Endothelial cell of umbilical vein (primary cell): ENCODE data around the gene TNFRSF4. TPM values are rescaled to one million over a fixed set of nuclear protein-coding genes. Genes with fewer than 3 reads are reported as not detected.

Source experiments
- BruUV-seq: library from RNA; stranded (reverse); fragments of 400-500 nt; replicated peaks from 2 replicates; lab custom pipeline; 2021; lab: Mats Ljungman, UMichigan
- CTCF ChIA-PET: fragments of 300-600, 350-600 bp; sonication (Branson Sonifier 250); formaldehyde crosslinking; loops from one replicate; lab custom pipeline; 2021; ENCODE audit warnings: antibody characterized with exemption, inconsistent platforms; lab: Charles Lee
- POLR2A ChIA-PET: fragments of 300-600, 350-600 bp; sonication (Branson Sonifier 250); formaldehyde crosslinking; loops from one replicate; lab custom pipeline; 2021; ENCODE audit warnings: antibody characterized with exemption, inconsistent platforms; lab: Charles Lee
- DNase-seq: peaks from one replicate; pipeline ENCODE4 v3.0.0-alpha.2; 2011; ENCODE audit warnings: low read depth, low spot score
- FAIRE-seq: peaks from 2 replicates; lab custom pipeline; 2011; peaks lifted over from hg19 to GRCh38; lab: Jason Lieb, UNC
- H2AFZ ChIP-seq: 2 replicates; pipeline ENCODE4 v1.6.0; 2012; ENCODE audit warnings: low read depth, low read length, control low read depth, inconsistent platforms
- H3K27ac ChIP-seq: 2 replicates; pipeline ENCODE4 v1.5.1; 2011; ENCODE audit warnings: low read depth, mild to moderate bottlenecking, control low read depth, low read length, moderate library complexity; ENCODE audit not compliant: insufficient read depth
- H3K27me3 ChIP-seq, 2 experiments: 2 replicates each; pipeline versions ENCODE4 v1.6.0 to v1.6.1; 2011; ENCODE audit warnings: low read length in 2 of 2, mixed read lengths in 1 of 2; ENCODE audit not compliant: control insufficient read depth in 2 of 2, insufficient read depth in 2 of 2
- H3K36me3 ChIP-seq, 2 experiments: 2 replicates in 1 of 2; 3 replicates in 1 of 2; pipeline ENCODE4 v1.5.1; 2011; ENCODE audit warnings: low read length in 2 of 2, mild to moderate bottlenecking in 1 of 2, moderate library complexity in 1 of 2; ENCODE audit not compliant: control insufficient read depth in 2 of 2, insufficient read depth in 2 of 2; ENCODE audit errors: extremely low read depth in 1 of 2
- H3K4me1 ChIP-seq: 3 replicates; pipeline ENCODE4 v1.5.1; 2011; ENCODE audit warnings: mild to moderate bottlenecking, low read length; ENCODE audit not compliant: control insufficient read depth, insufficient read depth; ENCODE audit errors: extremely low read depth
- H3K4me2 ChIP-seq: 2 replicates; pipeline ENCODE4 v1.6.1; 2011; ENCODE audit warnings: low read length, control low read depth, mixed read lengths; ENCODE audit not compliant: insufficient read depth
- H3K4me3 ChIP-seq, 3 experiments: fragments of 200-600 bp in 1 of 3; sonication (generic), shearing (Covaris generic) in 1 of 3; replicated peaks in 1 of 3; 2 replicates each; pipeline ENCODE4 v1.5.1; 2011 to 2016; ENCODE audit warnings: control low read depth in 3 of 3, low read length in 3 of 3, mild to moderate bottlenecking in 2 of 3, inconsistent platforms in 1 of 3, low read depth in 1 of 3, moderate library complexity in 1 of 3; ENCODE audit not compliant: insufficient read depth in 1 of 3
- H3K79me2 ChIP-seq: 2 replicates; pipeline ENCODE4 v1.6.0; 2012; ENCODE audit warnings: low read length, inconsistent platforms; ENCODE audit not compliant: control insufficient read depth, insufficient read depth
- H3K9ac ChIP-seq: replicated peaks from 2 replicates; pipeline ENCODE3; 2011; ENCODE audit warnings: low read length, control low read depth; ENCODE audit not compliant: insufficient read depth; ENCODE audit errors: extremely low read depth
- H3K9me1 ChIP-seq: replicated peaks from 3 replicates; pipeline ENCODE4 v1.6.0; 2011; ENCODE audit warnings: mild to moderate bottlenecking, low read length; ENCODE audit not compliant: control insufficient read depth, insufficient read depth; ENCODE audit errors: extremely low read depth
- H3K9me3 ChIP-seq: replicated peaks from 2 replicates; pipeline ENCODE4 v1.5.1; 2012; ENCODE audit warnings: low read length, inconsistent platforms; ENCODE audit not compliant: control insufficient read depth, insufficient read depth
- H4K20me1 ChIP-seq: replicated peaks from 2 replicates; pipeline ENCODE3; 2011; ENCODE audit warnings: mild to moderate bottlenecking, low read length; ENCODE audit not compliant: control insufficient read depth, insufficient read depth; ENCODE audit errors: extremely low read depth
- EZH2 ChIP-seq: IDR thresholded peaks from 2 replicates; pipeline ENCODE4 v1.6.1; 2012; ENCODE audit warnings: borderline replicate concordance, low read depth, mild to moderate bottlenecking, moderate library complexity, low read length, inconsistent platforms; ENCODE audit not compliant: severe bottlenecking
- FOS ChIP-seq: IDR thresholded peaks from 2 replicates; pipeline ENCODE4 v1.6.1; 2011; ENCODE audit warnings: mild to moderate bottlenecking, low read length, moderate library complexity, borderline replicate concordance; ENCODE audit not compliant: insufficient read depth
- GATA2 ChIP-seq: IDR thresholded peaks from 2 replicates; pipeline ENCODE4 v1.7.0; 2011; ENCODE audit warnings: low read depth, mild to moderate bottlenecking, moderate library complexity, mixed read lengths, low read length; ENCODE audit not compliant: insufficient read length, insufficient read depth
- JUN ChIP-seq: IDR thresholded peaks from 2 replicates; pipeline ENCODE4 v1.6.1; 2011; ENCODE audit warnings: borderline replicate concordance, low read depth; ENCODE audit not compliant: insufficient read length, insufficient read depth
- MYC ChIP-seq: IDR thresholded peaks from one replicate; pipeline ENCODE4 v1.6.1; 2011; ENCODE audit warnings: mild to moderate bottlenecking, low read depth, low read length
- POLR2A ChIP-seq: IDR thresholded peaks from 2 replicates; pipeline ENCODE4 v1.6.1; 2012; ENCODE audit warnings: low read depth, mild to moderate bottlenecking, control low read depth, low read length
- POLR2AphosphoS5 ChIP-seq: IDR thresholded peaks from 2 replicates; pipeline ENCODE4 v1.6.1; 2012; ENCODE audit warnings: low read depth, mild to moderate bottlenecking, control low read depth, low read length, moderate library complexity; ENCODE audit not compliant: insufficient read depth
- dilution Hi-C: fragments of 300-500 bp; cut with MboI; formaldehyde crosslinking; loops from one replicate; pipeline ENCODE4 v1.15.0; 2019; ENCODE audit warnings: low sequenced_read_pairs; ENCODE audit not compliant: extremely low pct_ligation_motif_present
- intact Hi-C: fragments of 100-400 bp; cut with micrococcal nuclease; formaldehyde crosslinking; loops from one replicate; pipeline ENCODE4 v1.10.0; 2022
- polyA plus RNA-seq, 4 experiments: library from polyadenylated mRNA; depleted of rRNA in 3 of 4; stranded (reverse) in 3 of 4; unstranded in 1 of 4; fragments of >200 nt; gene quantifications; 2 replicates each; pipeline versions ENCODE4 v1.2.1 to v1.2.3, GENCODE V29; 2011 to 2012; ENCODE audit warnings: missing spikeins in 1 of 4
- total RNA-seq: library from RNA; stranded (reverse); gene quantifications from 2 replicates; pipeline ENCODE4 v1.2.3, GENCODE V29; 2021
- TF ChIP-seq, protein P1 (sequence below): IDR thresholded peaks from 2 replicates; pipeline ENCODE4 v1.6.1; 2011; ENCODE audit not compliant: insufficient read depth, insufficient read length
- TF ChIP-seq, protein P2 (sequence below), 2 donors: IDR thresholded peaks; 1 replicate in 1 of 2; 2 replicates in 1 of 2; pipeline ENCODE4 v1.5.1; 2011; ENCODE audit warnings: low read length in 2 of 2, mild to moderate bottlenecking in 2 of 2, moderate library complexity in 2 of 2, control low read depth in 1 of 2, inconsistent platforms in 1 of 2, low read depth in 1 of 2; ENCODE audit not compliant: insufficient read depth in 1 of 2; ENCODE audit errors: extremely low read depth in 1 of 2

Gene TNFRSF4
- total and polyA plus RNA-seq, 2 donors (not counting 3 experiments of a cell fraction or from before 2014, with no cell fraction given): 0.55 to 1.5 TPM

DNA sequence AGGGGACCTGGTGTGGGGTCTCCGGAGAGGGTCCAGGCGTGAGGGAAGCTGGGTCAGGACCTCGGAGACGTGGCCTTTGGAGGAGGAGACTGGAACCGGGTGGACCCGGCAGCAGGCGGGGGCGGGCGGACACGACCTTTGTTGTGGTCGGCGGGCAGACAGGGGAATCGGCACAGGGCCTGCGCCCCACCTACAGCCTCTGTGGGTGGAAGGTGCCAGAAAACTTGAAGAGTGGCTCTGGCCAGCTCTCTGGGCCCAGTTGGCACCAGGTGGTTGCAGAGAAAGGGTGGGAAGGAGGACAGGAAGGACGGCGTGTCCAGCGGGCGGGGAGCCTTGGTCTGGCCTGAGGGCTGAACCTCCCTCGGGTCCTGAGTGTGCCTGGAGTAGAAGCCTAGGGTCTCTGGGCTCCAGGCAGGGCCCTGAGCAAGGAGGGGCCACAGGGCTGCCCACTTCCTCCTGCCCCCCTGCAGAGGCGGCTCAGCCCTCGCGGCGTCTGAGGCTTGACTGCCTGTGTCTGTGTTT lies 48.0 kb downstream of the TNFRSF4 start:
- dilution Hi-C loops: no loop called here
- Histone ChIP-seq H3K79me2 (no peaks in the 10 kb centered on the region), H3K36me3 (no peaks in the 10 kb centered on the region), H3K27ac (no peak overlapping the region), H2AFZ (no peak overlapping the region), H3K27me3 (no peaks in the 10 kb centered on the region), H4K20me1 (no peaks in the 10 kb centered on the region), H3K9ac (no peak overlapping the region), H3K4me2 (no peak overlapping the region), H3K4me1 (no peaks in the 10 kb centered on the region), H3K9me3 (no peaks in the 10 kb centered on the region), H3K4me3 (no peak overlapping the region), H3K9me1 (no peaks in the 10 kb centered on the region)
- ChIA-PET CTCF (no interaction called here), POLR2A (no interaction called here)
- intact Hi-C loops: no loop called here
- no TSS peak for BruUV-seq
- DNase-seq (no peak), FAIRE-seq (no peak)
- TF ChIP-seq, protein P1, sequence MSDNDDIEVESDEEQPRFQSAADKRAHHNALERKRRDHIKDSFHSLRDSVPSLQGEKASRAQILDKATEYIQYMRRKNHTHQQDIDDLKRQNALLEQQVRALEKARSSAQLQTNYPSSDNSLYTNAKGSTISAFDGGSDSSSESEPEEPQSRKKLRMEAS: no peak
- TF ChIP-seq EZH2 (no peak), POLR2A (no peak), GATA2 (no peak), POLR2AphosphoS5 (no peak), MYC (no peak), FOS (no peak), JUN (no peak)
- TF ChIP-seq, protein P2, sequence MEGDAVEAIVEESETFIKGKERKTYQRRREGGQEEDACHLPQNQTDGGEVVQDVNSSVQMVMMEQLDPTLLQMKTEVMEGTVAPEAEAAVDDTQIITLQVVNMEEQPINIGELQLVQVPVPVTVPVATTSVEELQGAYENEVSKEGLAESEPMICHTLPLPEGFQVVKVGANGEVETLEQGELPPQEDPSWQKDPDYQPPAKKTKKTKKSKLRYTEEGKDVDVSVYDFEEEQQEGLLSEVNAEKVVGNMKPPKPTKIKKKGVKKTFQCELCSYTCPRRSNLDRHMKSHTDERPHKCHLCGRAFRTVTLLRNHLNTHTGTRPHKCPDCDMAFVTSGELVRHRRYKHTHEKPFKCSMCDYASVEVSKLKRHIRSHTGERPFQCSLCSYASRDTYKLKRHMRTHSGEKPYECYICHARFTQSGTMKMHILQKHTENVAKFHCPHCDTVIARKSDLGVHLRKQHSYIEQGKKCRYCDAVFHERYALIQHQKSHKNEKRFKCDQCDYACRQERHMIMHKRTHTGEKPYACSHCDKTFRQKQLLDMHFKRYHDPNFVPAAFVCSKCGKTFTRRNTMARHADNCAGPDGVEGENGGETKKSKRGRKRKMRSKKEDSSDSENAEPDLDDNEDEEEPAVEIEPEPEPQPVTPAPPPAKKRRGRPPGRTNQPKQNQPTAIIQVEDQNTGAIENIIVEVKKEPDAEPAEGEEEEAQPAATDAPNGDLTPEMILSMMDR (IDR thresholded peaks at IDR 0.05; ENCODE audit: extremely low read depth in 1 of 2, insufficient read depth in 1 of 2, low read depth in 1 of 2, low read length in 2 of 2): no peak
